Measurements from ENCODE around the gene THAP4. TPM values are rescaled to one million over a fixed set of nuclear protein-coding genes. Genes with fewer than 3 reads are reported as not detected.
A peak's percentile ranks its signal among the peaks of the same experiment; 100 is the strongest.

THAP4 gene
- total RNA-seq, 2 experiments from 2014 or later: 35.0 to 35.5 TPM

DNA sequence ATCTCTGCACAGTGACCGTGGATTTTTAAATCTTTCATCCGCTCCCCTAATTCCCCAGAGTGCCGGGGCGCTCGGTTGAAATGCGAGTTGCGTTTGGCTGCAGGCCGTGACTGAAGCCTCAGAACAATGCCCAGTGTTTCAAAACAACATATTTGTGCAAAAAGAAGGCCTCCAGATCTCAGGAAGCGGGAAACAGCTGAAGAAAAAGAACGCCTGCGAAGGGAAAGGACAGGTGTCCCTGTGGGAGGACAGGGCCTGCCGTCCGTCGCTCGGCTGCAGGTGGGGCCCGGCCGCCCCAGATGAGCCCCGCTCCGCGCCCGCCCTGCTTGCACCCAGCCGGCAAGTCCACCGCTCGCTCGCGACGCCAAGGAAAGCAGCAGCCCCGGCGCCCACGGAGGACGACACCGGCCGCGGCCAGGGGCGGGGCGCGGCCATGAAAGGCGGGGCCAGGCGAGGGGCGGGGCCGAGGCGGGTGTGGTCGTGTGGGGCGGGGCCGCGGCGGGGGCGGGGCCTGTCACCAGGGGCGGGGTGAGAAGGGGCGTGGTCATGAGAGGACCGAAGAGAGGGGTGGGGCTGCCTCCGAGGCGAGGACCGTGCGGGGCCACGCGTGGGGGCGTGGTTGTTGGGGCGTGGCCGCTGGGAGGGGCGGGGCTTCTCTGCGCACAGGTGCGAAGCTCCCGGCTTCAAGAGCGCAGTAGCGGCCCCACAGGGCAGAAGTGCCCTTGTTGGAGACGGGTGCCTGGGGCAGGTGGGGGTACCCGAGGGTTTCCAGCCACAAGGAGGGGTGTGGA lies 96.0 kb downstream of the THAP4 start:
- Mint-ChIP-seq H3K4me1 (peaks cover 2% of the 10 kb centered on the region), H3K9me3 (no peaks in the 10 kb centered on the region), H3K27me3 (peaks cover 14% of the 10 kb centered on the region), H3K36me3 (no peaks in the 10 kb centered on the region), H3K27ac (no peak overlapping the region), H3K4me3 (peak overlapping the region; percentile 52)
- POLR2A ChIA-PET: no interaction called here
- peak; percentile 68 for ATAC-seq (ENCODE audit: low read depth)
- DNase-seq: peak; percentile 80

- ATAC-seq (ENCODE audit: low read depth): no peak
- no peaks in the 10 kb centered on the region for H3K36me3 Mint-ChIP-seq
- peaks cover 2% of the 10 kb centered on the region for H3K4me1 Mint-ChIP-seq
Observed at GRCh38 chr2:241540401-241540770, 96.6 kb downstream of the THAP4 start.

GRCh38 chr2:241539616-241540374 lies 97.2 kb downstream of the THAP4 start:
- no peak for ATAC-seq (ENCODE audit: low read depth)
- POLR2A ChIA-PET: no interaction called here
- peaks cover 2% of the 10 kb centered on the region for H3K4me1 Mint-ChIP-seq
- H3K27me3 Mint-ChIP-seq: peaks cover 16% of the 10 kb centered on the region
- DNase-seq: no peak
- H3K4me3 Mint-ChIP-seq: no peak overlapping the region
- H3K36me3 Mint-ChIP-seq: no peaks in the 10 kb centered on the region
- H3K9me3 Mint-ChIP-seq: no peaks in the 10 kb centered on the region
- H3K27ac Mint-ChIP-seq: no peak overlapping the region

More at GRCh38 chr2:241540401-241540770, 96.6 kb downstream of the THAP4 start:
- peaks cover 16% of the 10 kb centered on the region for H3K27me3 Mint-ChIP-seq
- H3K4me3 Mint-ChIP-seq: peak overlapping the region; percentile 52
- no peaks in the 10 kb centered on the region for H3K9me3 Mint-ChIP-seq
- POLR2A ChIA-PET: no interaction called here
- DNase-seq: no peak
- no peak overlapping the region for H3K27ac Mint-ChIP-seq

DNA sequence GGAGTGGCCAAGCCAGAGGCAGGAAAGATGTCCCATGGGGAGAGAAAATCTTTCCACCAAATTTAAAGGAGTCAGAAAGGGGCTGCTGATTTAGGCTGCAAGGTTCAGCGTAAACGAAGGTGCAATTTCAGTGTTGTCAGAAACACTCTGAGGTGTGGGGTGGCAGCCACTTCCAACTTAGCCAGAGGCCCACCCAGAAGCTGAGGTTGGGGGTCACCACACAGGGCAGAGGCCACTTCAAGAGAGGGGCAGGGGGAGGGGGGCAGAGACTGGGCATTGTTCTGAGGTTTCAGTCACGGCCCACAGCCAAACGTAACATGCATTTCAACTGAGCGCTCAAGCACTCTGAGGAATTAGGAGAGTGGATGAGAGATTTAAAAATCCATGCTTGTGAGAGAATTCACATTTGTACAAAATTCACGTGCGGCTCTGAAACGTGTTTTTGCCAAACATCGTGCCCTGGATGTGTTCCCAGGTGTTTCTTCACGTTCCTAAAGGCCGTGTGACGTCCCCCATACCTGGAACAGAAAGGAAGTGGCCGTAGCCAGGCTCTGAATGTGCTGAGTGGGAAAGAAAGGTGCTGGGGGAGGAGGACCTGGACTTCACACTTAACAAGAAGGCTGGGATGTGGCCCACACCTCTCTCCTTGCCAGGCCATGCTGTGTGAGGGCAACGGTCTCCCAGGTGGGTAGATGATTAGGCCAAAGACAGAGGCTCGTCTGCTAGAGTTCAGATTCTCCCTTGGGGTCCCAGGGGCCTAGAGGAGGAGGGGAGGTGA lies 97.9 kb downstream of the THAP4 start:
- no peaks in the 10 kb centered on the region for H3K36me3 Mint-ChIP-seq
- POLR2A ChIA-PET: no interaction called here

DNA sequence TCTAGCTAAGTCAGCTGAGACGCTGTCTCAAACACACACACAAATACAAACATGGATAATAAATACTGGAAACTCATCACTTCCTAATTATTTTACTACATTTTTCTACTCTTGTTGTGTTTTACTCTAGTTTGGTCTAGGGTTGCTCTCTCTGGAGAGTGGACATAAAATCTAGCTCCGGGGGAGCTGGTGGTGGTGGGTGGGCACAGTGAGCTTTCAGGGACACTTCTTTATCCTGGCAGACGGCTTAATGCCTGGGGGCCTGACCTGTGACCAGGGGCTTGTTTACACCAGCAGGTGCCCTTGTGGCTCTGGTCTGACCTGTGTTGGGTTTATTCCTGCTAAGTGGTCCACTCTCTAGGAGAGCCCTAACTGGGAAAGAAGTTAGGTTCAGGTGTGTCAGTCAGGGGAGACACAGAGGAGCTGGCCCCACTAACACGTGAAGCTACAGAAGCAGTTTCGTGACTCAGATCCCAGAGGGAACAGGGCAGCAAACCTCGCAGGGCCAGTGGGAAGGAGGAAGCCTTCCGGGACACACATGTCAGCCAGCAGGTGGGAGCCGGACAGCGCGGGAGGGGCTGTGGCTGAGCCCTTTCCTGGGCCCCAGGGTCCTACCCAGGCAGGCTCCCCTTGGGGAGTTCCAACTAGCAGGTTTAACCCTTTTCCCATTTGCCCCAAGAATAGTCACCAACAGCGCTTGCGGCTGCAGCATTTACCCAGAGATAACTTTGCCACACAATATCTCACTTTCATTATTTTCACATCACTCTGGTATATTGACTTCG lies 100.9 kb downstream of the THAP4 start:
- Mint-ChIP-seq H3K36me3 (no peaks in the 10 kb centered on the region), H3K4me1 (peaks cover 2% of the 10 kb centered on the region), H3K9me3 (no peaks in the 10 kb centered on the region), H3K27ac (no peak overlapping the region), H3K4me3 (no peak overlapping the region), H3K27me3 (peaks cover 10% of the 10 kb centered on the region)
- ATAC-seq (ENCODE audit: low read depth): no peak
- POLR2A ChIA-PET: no interaction called here
- DNase-seq: no peak

More for the DNA sequence above, 97.9 kb downstream of the THAP4 start:
- Mint-ChIP-seq H3K27ac (no peak overlapping the region), H3K4me1 (peaks cover 2% of the 10 kb centered on the region), H3K27me3 (peaks cover 14% of the 10 kb centered on the region), H3K4me3 (no peak overlapping the region), H3K9me3 (no peaks in the 10 kb centered on the region)
- no peak for DNase-seq
- ATAC-seq (ENCODE audit: low read depth): no peak

DNA sequence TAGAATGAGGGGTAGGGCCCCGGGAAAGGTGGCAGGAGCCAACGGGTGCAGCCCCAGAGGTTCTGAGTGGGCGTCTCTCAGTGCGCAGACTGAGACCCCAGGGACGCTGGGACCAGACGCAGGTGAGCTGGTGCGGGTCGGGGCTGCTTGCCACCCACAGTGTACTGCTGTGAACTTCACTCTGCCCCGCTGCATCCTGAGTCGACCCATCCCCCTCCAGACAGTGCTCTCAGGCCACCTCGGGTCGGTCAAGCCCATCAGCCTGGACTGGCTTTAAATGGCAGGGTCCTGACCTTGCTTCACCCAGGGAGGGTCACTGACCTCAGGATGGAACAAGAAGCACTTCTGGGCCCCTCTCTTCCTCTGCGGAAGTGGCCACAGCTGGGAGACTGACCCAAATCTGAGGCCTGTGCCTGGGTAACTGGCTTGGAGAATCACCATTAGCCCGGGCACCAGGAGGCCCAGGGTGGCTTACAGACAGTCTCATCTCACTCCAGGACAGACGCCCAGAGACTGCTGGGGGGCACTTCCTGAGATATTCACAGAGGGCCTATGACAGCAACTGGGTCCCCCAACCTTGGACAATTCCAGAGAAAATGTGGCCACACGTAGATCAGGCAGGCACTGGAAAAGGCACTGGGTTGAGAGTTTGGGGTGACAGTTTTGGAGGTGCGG lies 102.1 kb downstream of the THAP4 start:
- no peaks in the 10 kb centered on the region for H3K4me1 Mint-ChIP-seq
- no peaks in the 10 kb centered on the region for H3K36me3 Mint-ChIP-seq
- peaks cover 7% of the 10 kb centered on the region for H3K27me3 Mint-ChIP-seq
- no peak overlapping the region for H3K4me3 Mint-ChIP-seq
- POLR2A ChIA-PET: no interaction called here
- DNase-seq (no peak), ATAC-seq (ENCODE audit: low read depth) (no peak)
- H3K9me3 Mint-ChIP-seq: no peaks in the 10 kb centered on the region
- H3K27ac Mint-ChIP-seq: no peak overlapping the region

Other genes with a start within 250 kb of the THAP4 start
- 100 to 1,000 TPM; 156 to 162 TPM for gene STK25, start 128.6 kb downstream of the THAP4 start, total RNA-seq
- not detected for gene BOK, start 78.4 kb downstream of the THAP4 start, total RNA-seq
- gene ATG4B, start 535 bp upstream of the THAP4 start, total RNA-seq: 100 to 1,000 TPM in 1 of 2 experiments, 10 to 100 TPM in 1; 91.1 to 101 TPM
- gene DTYMK, start 49.7 kb upstream of the THAP4 start, total RNA-seq: 10 to 100 TPM; 56.5 to 67.9 TPM
- 10 to 100 TPM; 52.1 to 54.3 TPM for gene ING5, start 64.9 kb upstream of the THAP4 start, total RNA-seq
- gene D2HGDH, start 97.5 kb upstream of the THAP4 start, total RNA-seq: 10 to 100 TPM; 44.2 to 46.2 TPM
- under 1 TPM; 0.22 to 0.43 TPM for gene GAL3ST2, start 139.7 kb upstream of the THAP4 start, total RNA-seq
- under 1 TPM in 1 of 2 experiments, not detected in 1; 0.20 TPM for gene NEU4, start 172.0 kb upstream of the THAP4 start, total RNA-seq
- gene PDCD1, start 221.7 kb upstream of the THAP4 start, total RNA-seq: 1 to 10 TPM; 5.4 to 6.6 TPM
- gene RTP5, start 232.6 kb upstream of the THAP4 start, total RNA-seq: under 1 TPM; 0.53 to 0.60 TPM

Measured in activated naive CD8-positive, alpha-beta T cell treated with anti-CD3 and anti-CD28 coated beads, Interleukin-2, amount 10 ng/mL, durations not matched to agents 7 days and 5 days (primary cell).